ENCODE measurements around the gene XCL2.

XCL2 gene

DNA sequence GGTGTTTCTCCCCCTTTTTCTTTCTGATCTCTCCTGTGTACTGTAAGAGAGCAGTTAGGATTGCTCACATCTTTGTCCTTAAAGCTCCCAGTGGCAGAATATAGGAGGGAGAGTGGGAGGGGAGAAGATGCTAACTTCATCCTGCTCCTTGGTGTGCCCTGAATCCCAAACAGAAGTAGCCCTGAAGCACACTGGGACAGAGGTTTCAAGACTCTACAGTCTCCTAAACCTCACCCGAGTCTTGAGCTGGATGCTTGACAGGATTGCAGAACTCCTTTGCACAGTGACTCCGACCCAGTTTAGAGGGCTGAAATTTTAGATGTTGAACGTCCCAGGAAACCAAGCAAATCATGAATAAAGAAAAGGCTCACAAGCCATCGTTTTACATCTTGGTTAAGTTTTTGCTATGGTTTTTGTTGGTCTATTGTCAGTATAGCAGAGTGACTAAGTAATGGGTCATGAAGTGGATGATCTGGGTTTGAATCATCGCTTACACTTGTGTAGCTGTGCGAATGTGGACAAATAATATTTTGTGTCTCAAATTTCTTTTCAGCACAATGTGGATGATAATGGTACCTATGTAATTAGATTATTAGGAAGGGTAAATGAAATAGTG is 37.5 kb downstream of the XCL2 start:
- TF ChIP-seq CTCF (IDR thresholded peaks at IDR 0.05; ENCODE audit: low read depth, low read length, missing control alignments), result no peak
- no peak for DNase-seq (ENCODE audit: extremely low read depth, low read depth)
- no peak overlapping the region for H3K4me3 ChIP-seq (replicated peaks; ENCODE audit: low read depth, low read length)

GRCh38 chr1:168505006-168505405 is 38.8 kb downstream of the XCL2 start:
- no peak for TF ChIP-seq CTCF (IDR thresholded peaks at IDR 0.05; ENCODE audit: low read depth, low read length, missing control alignments)
- no peak for DNase-seq (ENCODE audit: extremely low read depth, low read depth)

DNA sequence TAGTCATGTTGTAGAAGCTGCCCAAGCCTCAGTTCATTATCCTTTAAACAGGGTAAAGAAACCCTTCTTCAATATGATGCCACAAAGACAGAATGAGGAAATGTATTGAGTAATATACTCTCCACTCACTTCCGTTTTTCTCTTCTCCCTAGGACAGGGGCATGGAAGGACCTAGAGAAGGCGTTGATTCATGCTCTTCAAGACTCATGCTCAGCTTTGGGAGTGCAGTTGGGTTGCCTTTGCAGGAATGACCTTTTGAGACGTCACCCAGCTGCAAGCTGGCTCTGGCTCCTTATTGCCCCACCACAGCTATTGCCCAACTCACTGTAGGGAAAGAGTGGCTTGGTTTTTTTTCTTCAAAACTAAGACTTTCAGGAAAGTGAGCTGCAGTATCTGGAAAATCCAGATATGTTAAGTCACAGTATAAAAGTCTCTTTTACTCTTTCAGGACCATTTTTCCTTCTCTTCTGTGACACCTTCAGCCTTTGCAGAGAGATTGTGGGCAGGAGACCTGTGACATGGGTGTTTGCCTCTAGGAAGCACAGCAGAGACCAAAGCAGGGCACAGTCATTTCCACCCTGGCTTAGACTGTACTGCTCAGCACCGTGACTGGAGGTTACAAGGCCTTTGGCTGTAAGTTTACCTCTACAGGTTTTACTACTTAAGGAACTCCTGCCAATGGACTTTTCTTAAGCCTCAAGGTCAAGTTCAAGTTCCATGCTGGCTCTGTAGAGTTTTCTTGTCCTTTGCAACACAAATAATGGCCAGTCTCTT is 39.5 kb downstream of the XCL2 start:
- no peak overlapping the region for H3K4me3 ChIP-seq (replicated peaks; ENCODE audit: low read depth, low read length)
- DNase-seq (ENCODE audit: extremely low read depth, low read depth), result no peak
- no peak for TF ChIP-seq CTCF (IDR thresholded peaks at IDR 0.05; ENCODE audit: low read depth, low read length, missing control alignments)

More at GRCh38 chr1:168505006-168505405, 38.8 kb downstream of the XCL2 start:
- no peak overlapping the region for H3K4me3 ChIP-seq (replicated peaks; ENCODE audit: low read depth, low read length)

DNA sequence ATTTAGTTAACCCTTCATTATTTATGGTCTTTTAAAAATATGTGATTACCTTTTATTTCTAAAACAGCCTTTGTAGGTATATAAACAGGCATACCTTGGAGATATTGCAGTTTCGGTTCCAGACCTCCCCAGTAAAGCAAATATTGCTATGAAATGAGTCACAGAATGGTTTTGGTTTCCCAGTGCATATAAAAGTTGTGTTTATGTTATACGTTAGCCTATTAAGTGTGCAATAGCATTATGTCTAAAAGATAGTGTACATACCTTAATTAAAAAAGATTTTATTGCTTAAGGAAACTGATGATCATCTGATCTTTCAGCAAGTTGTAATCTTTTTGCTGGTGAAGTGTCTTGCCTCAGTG is 44.1 kb downstream of the XCL2 start:
- DNase-seq (ENCODE audit: extremely low read depth, low read depth), result no peak
- no peak for TF ChIP-seq CTCF (IDR thresholded peaks at IDR 0.05; ENCODE audit: low read depth, low read length, missing control alignments)
- H3K4me3 ChIP-seq (replicated peaks; ENCODE audit: low read depth, low read length), result no peak overlapping the region

- TF ChIP-seq CTCF (IDR thresholded peaks at IDR 0.05; ENCODE audit: low read depth, low read length, missing control alignments), result no peak
- H3K4me3 ChIP-seq (replicated peaks; ENCODE audit: low read depth, low read length), result no peak overlapping the region
- no peak for DNase-seq (ENCODE audit: extremely low read depth, low read depth)
These were observed 44.7 kb downstream of the XCL2 start for GRCh38 chr1:168498956-168499687.

- H3K4me3 ChIP-seq (replicated peaks; ENCODE audit: low read depth, low read length), result no peak overlapping the region
- peak; percentile 35 for DNase-seq (ENCODE audit: extremely low read depth, low read depth)
- no peak for TF ChIP-seq CTCF (IDR thresholded peaks at IDR 0.05; ENCODE audit: low read depth, low read length, missing control alignments)
These were observed 45.6 kb downstream of the XCL2 start for GRCh38 chr1:168498159-168498631.
